ENCODE results near the gene GID4. TPM values are rescaled to one million over a fixed set of nuclear protein-coding genes. Genes with fewer than 3 reads are reported as not detected.

The GID4 gene
- total and polyA plus RNA-seq, 2 of the 13 experiments (the other 11 are each of a cell fraction or from before 2014, with no cell fraction given) = 4.3 to 6.1 TPM

DNA sequence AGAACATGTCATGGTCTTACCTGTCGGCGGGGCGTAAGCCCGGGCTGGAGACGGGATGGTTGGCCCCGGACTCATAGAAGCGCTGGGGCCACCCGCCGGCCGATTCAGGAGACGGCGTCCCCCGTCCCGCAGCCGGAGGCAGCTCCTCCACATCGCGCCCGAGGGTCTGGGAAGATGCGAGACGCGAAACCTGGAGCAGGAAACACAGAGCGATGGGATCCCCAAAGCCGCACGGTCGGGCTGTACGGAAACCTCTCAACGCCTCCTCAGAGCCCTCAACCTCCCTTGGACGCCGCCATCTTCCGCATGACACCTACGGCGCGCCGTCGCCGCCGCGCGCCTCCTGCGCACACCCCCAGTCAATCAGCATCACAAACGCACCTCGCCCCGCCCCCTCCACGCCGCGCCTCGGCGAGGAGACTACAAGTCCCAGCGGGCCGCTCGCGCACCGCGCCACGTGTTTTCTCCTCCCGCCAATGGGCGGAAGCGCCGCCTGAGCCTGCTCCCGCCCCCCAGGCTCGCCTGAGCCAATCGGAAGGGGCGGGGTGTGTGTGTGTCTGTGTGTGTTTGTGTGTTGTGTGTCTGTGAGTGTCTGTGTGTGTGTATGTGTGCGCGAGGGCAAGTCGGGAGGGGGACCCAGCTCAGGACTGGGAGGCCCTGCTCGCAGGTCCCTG, at the start of gene GID4, which contains the start of gene ATPAF2 (continued):
- TF ChIP-seq ZBTB8A (CRISPR knock-in tag; IDR thresholded peaks at IDR 0.05; ENCODE audit: borderline replicate concordance, low read depth) = peak; percentile 33; the same call in 1 of the 2 replicates
- peak; percentile 84 for TF ChIP-seq PBX2 (CRISPR knock-in tag; IDR thresholded peaks at IDR 0.05)
- TF ChIP-seq NFE2L1 (CRISPR knock-in tag; IDR thresholded peaks at IDR 0.05; ENCODE audit: borderline replicate concordance) = no peak
- TF ChIP-seq ZNF782 (CRISPR knock-in tag; IDR thresholded peaks at IDR 0.05; ENCODE audit: borderline replicate concordance) = peak; percentile 75; the same call in 1 of the 2 replicates
- no peak for TF ChIP-seq ZNF501 (CRISPR knock-in tag; IDR thresholded peaks at IDR 0.05)
- no peak for TF ChIP-seq LRRFIP1 (CRISPR knock-in tag; conservative IDR thresholded peaks at IDR 0.05)
- no peak; the same call in 1 of the 2 replicates for TF ChIP-seq ZNF264 (CRISPR knock-in tag; IDR thresholded peaks at IDR 0.05)
- TF ChIP-seq IKZF4 (CRISPR knock-in tag; IDR thresholded peaks at IDR 0.05; ENCODE audit: borderline replicate concordance, low read depth, not compliant biosample characterization) = no peak
- TF ChIP-seq ZNF713 (CRISPR knock-in tag; IDR thresholded peaks at IDR 0.05) = no peak
- peak; percentile 88; the same call in 1 of the 2 replicates for TF ChIP-seq ZNF251 (CRISPR knock-in tag; IDR thresholded peaks at IDR 0.05)
- TF ChIP-seq ARNT2 (CRISPR knock-in tag; IDR thresholded peaks at IDR 0.05; ENCODE audit: low read depth) = peak; percentile 70; the same call in 1 of the 2 replicates
- TF ChIP-seq, protein P1, sequence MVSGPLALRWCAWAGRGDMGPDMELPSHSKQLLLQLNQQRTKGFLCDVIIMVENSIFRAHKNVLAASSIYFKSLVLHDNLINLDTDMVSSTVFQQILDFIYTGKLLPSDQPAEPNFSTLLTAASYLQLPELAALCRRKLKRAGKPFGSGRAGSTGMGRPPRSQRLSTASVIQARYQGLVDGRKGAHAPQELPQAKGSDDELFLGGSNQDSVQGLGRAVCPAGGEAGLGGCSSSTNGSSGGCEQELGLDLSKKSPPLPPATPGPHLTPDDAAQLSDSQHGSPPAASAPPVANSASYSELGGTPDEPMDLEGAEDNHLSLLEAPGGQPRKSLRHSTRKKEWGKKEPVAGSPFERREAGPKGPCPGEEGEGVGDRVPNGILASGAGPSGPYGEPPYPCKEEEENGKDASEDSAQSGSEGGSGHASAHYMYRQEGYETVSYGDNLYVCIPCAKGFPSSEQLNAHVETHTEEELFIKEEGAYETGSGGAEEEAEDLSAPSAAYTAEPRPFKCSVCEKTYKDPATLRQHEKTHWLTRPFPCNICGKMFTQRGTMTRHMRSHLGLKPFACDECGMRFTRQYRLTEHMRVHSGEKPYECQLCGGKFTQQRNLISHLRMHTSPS (CRISPR knock-in tag; IDR thresholded peaks at IDR 0.05; ENCODE audit: low read depth) = no peak
- TF ChIP-seq, protein P2, sequence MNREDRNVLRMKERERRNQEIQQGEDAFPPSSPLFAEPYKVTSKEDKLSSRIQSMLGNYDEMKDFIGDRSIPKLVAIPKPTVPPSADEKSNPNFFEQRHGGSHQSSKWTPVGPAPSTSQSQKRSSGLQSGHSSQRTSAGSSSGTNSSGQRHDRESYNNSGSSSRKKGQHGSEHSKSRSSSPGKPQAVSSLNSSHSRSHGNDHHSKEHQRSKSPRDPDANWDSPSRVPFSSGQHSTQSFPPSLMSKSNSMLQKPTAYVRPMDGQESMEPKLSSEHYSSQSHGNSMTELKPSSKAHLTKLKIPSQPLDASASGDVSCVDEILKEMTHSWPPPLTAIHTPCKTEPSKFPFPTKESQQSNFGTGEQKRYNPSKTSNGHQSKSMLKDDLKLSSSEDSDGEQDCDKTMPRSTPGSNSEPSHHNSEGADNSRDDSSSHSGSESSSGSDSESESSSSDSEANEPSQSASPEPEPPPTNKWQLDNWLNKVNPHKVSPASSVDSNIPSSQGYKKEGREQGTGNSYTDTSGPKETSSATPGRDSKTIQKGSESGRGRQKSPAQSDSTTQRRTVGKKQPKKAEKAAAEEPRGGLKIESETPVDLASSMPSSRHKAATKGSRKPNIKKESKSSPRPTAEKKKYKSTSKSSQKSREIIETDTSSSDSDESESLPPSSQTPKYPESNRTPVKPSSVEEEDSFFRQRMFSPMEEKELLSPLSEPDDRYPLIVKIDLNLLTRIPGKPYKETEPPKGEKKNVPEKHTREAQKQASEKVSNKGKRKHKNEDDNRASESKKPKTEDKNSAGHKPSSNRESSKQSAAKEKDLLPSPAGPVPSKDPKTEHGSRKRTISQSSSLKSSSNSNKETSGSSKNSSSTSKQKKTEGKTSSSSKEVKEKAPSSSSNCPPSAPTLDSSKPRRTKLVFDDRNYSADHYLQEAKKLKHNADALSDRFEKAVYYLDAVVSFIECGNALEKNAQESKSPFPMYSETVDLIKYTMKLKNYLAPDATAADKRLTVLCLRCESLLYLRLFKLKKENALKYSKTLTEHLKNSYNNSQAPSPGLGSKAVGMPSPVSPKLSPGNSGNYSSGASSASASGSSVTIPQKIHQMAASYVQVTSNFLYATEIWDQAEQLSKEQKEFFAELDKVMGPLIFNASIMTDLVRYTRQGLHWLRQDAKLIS (CRISPR knock-in tag; IDR thresholded peaks at IDR 0.05) = no peak
- TF ChIP-seq NFE2L2 (IDR thresholded peaks at IDR 0.05; ENCODE audit: low read length) = no peak
- TF ChIP-seq NCOA5 (CRISPR knock-in tag; IDR thresholded peaks at IDR 0.05) = no peak
- TF ChIP-seq ZNF724P (CRISPR knock-in tag; IDR thresholded peaks at IDR 0.05; ENCODE audit: borderline replicate concordance) = no peak
- TF ChIP-seq ZNF564 (CRISPR knock-in tag; IDR thresholded peaks at IDR 0.05) = no peak
- TF ChIP-seq ZNF549 (CRISPR knock-in tag; IDR thresholded peaks at IDR 0.05) = no peak
- peak; percentile 90 for TF ChIP-seq KMT2A (CRISPR knock-in tag; IDR thresholded peaks at IDR 0.05)

All from HepG2 (cell line).